ENCODE data around the gene MACIR. TPM values are rescaled to one million over a fixed set of nuclear protein-coding genes. Genes with fewer than 3 reads are reported as not detected.
A peak's percentile ranks its signal among the peaks of the same experiment; 100 is the strongest.

The MACIR gene
- 10 to 100 TPM; 18.4 to 21.6 TPM for total RNA-seq
- 12.8 TPM for polyA plus RNA-seq (ENCODE audit: insufficient read depth, low read depth, low replicate concordance)
- long read RNA-seq, donor 1, transcript C5orf30-201 (3 exons, 3,049 nt) = major isoform, 7 of 7 reads
- long read RNA-seq, donor 1, partial matches to known transcripts = 0 of 7 reads
- long read RNA-seq, donor 1, other reads (novel, unspliced or antisense) = 0 of 7 reads
- long read RNA-seq, donor 2, partial matches to known transcripts = 0 of 2 reads
- long read RNA-seq, donor 2, other reads (novel, unspliced or antisense) = 0 of 2 reads

DNA sequence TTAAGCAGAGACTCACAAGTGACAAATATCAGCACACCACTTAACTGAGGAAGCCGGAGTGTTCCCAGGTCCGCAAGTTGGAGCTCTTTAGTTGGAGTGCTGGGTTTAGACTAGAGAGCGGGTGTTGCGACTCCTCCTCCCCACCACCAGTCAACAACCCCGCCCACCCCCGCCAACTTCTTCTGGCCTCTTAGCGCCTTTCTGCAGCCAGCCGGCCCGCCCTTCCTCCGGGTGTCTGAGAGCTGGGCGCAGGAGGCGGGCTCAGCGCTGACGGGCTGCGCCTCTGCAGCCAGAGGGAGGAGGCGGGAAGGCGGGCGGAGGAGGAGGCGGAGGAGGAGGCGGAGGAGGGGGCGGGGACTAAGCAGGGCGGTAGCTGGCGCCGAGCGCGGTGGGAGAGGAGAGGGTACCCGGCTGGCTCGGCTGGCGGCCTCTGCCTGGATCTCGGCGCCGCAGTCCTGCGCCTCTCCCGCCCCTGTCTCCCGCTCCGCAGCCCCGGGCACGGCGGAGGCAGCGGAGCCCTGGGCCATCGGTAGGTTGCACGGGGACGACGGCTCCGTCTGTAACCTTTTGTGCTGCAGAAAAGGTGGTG is at the start of gene MACIR:
Gene MACIR (plus strand): TSS at position 396 of the 589 bp plus-strand sequence. CDS start 17,157 bp downstream, outside the sequence.
- H3K27ac ChIP-seq = peak within 1 kb of the TSS; percentile 81 to 82
- TF ChIP-seq CTCF (IDR thresholded peaks at IDR 0.05) = no peak
- no peak for TF ChIP-seq POLR2A (IDR thresholded peaks at IDR 0.05)
- H3K4me3 ChIP-seq = peak within 1 kb of the TSS; percentile 89 to 95
- H3K36me3 ChIP-seq (ENCODE audit: low read depth, missing control alignments) = no peaks in the 10 kb centered on the region
- intact Hi-C loops (cut with DNase I; ENCODE audit: low total_unique reads) = no loop called here
- DNase-seq = peak; percentile 98
- H3K9me3 ChIP-seq = no peaks in the 10 kb centered on the region
- H3K4me1 ChIP-seq = peaks cover 27% of the 10 kb centered on the region
- H3K27me3 ChIP-seq = no peaks in the 10 kb centered on the region
- WGBS, 2 donors = 0% methylated on average over 10 to 39 of the region's 45 CpGs

GRCh38 chr5:103209065-103209464 is 49.5 kb upstream of the MACIR start:
- H3K36me3 ChIP-seq (ENCODE audit: low read depth, missing control alignments) = no peaks in the 10 kb centered on the region
- no peaks in the 10 kb centered on the region for H3K9me3 ChIP-seq
- intact Hi-C loops (cut with DNase I; ENCODE audit: low total_unique reads) = no loop called here
- no peak overlapping the region for H3K27ac ChIP-seq
- no peaks in the 10 kb centered on the region for H3K27me3 ChIP-seq
- DNase-seq = no peak
- H3K4me3 ChIP-seq = no peak overlapping the region
- H3K4me1 ChIP-seq = no peaks in the 10 kb centered on the region
- TF ChIP-seq POLR2A (IDR thresholded peaks at IDR 0.05) = no peak
- TF ChIP-seq CTCF (IDR thresholded peaks at IDR 0.05) = no peak

DNA sequence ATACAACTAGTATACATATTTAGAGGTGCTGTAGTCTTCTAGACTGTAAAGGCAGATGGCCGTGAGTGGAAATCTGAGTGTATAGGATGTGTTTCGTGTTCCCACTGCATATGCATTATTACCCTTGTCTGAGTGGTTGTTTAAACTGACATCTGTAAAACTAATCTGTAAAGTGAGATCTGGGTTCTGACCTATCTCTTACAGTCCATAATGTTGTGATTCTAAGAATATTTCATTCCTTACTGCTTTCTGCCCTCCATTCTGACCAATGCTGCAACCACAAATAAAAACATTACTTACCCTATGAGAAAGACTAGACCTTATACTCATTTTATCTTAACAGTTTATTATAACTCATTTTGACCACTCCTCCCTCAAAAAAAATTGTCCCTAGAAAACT is 47.6 kb upstream of the MACIR start:
- no peak overlapping the region for H3K4me3 ChIP-seq
- H3K9me3 ChIP-seq = no peaks in the 10 kb centered on the region
- no peaks in the 10 kb centered on the region for H3K27me3 ChIP-seq
- no peaks in the 10 kb centered on the region for H3K4me1 ChIP-seq
- TF ChIP-seq POLR2A (IDR thresholded peaks at IDR 0.05) = no peak
- no peak for TF ChIP-seq CTCF (IDR thresholded peaks at IDR 0.05)
- intact Hi-C loops (cut with DNase I; ENCODE audit: low total_unique reads) = no loop called here
- no peak overlapping the region for H3K27ac ChIP-seq
- DNase-seq = no peak
- H3K36me3 ChIP-seq (ENCODE audit: low read depth, missing control alignments) = no peaks in the 10 kb centered on the region
- WGBS, 2 donors = 95 to 97% methylated on average over 2 of the region's 2 CpGs

- H3K9me3 ChIP-seq = no peaks in the 10 kb centered on the region
- WGBS, 2 donors = 78 to 79% methylated on average over 2 of the region's 2 CpGs
- no peaks in the 10 kb centered on the region for H3K36me3 ChIP-seq (ENCODE audit: low read depth, missing control alignments)
- no peak for DNase-seq
- TF ChIP-seq CTCF (IDR thresholded peaks at IDR 0.05) (no peak), POLR2A (IDR thresholded peaks at IDR 0.05) (no peak)
- no peaks in the 10 kb centered on the region for H3K27me3 ChIP-seq
- H3K4me3 ChIP-seq = no peak overlapping the region
- intact Hi-C loops (cut with DNase I; ENCODE audit: low total_unique reads) = no loop called here
- no peaks in the 10 kb centered on the region for H3K4me1 ChIP-seq
- no peak overlapping the region for H3K27ac ChIP-seq
These were observed 46.7 kb upstream of the MACIR start for GRCh38 chr5:103211576-103212561.
